GM12891 (cell line): ENCODE measurements around the gene BATF.

ENCODE experiments used
- PAX5 ChIP-seq: IDR thresholded peaks from 2 replicates; pipeline ENCODE4 v1.6.1; 2011; ENCODE audit warnings: low read length, moderate library complexity, mild to moderate bottlenecking; ENCODE audit not compliant: insufficient read depth, severe bottlenecking
- POLR2A ChIP-seq: IDR thresholded peaks from 2 replicates; pipeline ENCODE4 v1.6.1; 2011; ENCODE audit warnings: low read depth, low read length, control low read depth
- POLR2AphosphoS5 ChIP-seq: IDR thresholded peaks from 2 replicates; pipeline ENCODE4 v1.6.1; 2011; ENCODE audit warnings: low read depth, low read length, control low read depth
- POU2F2 ChIP-seq: IDR thresholded peaks from 2 replicates; pipeline ENCODE4 v1.6.1; 2011; ENCODE audit warnings: low read depth, mild to moderate bottlenecking, control low read depth, low read length, moderate library complexity
- SPI1 ChIP-seq: IDR thresholded peaks from 2 replicates; pipeline ENCODE4 v1.6.1; 2011; ENCODE audit warnings: low read depth, low read length, control low read depth
- TAF1 ChIP-seq: IDR thresholded peaks from 2 replicates; pipeline ENCODE4 v1.6.1; 2011; ENCODE audit warnings: low read depth, low read length, control low read depth

DNA sequence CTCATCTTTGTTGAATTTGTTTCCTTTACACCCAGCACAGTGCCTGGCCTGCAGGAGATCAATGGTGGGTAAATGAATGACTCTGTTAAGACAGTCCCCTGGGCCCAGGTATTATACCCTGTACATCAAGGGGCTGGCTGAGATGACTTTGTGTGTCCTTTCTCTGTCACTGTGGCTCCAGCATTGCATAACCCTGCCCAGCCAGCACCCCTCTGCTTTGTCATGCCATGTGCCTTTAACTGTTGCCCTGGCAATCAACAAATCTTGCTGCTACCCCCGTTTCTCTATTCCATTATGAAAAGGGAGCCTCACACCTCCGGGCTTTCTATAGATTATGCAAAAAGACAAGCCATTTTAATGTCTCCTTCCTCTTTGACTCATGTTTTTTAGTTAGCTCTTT is 48.5 kb downstream of the BATF start:
- TF ChIP-seq POLR2A, result no peak
- no peak for TF ChIP-seq POLR2AphosphoS5
- TF ChIP-seq PAX5, result no peak
- TF ChIP-seq SPI1, result no peak
- no peak for TF ChIP-seq POU2F2
- TF ChIP-seq TAF1, result no peak
